Thoracic aorta (tissue), 2 donors: ENCODE measurements around the gene PYDC2. TPM values are rescaled to one million over a fixed set of nuclear protein-coding genes. Genes with fewer than 3 reads are reported as not detected.
"Not testable (repeated sequence)": the region's sequence is repeated elsewhere in the genome, so short reads cannot be mapped to it uniquely, and the experiment has no call there.

Source experiments
- ATAC-seq: fragments of 150-250 bp; one replicate; pipeline ENCODE4 v1.8.0; 2017; ENCODE audit warnings: low read depth; ENCODE audit not compliant: insufficient number of reproducible peaks, low FRiP score
- DNase-seq: peaks from one replicate; pipeline ENCODE4 v3.0.0-alpha.2; 2020; ENCODE audit warnings: low spot score
- H3K27ac ChIP-seq, 2 donors: fragments of 200-600 bp; sonication (generic); 1 replicate in 1 of 2; 2 replicates in 1 of 2; pipeline ENCODE4 v1.5.1; 2016; ENCODE audit warnings: mild to moderate bottlenecking in 2 of 2, moderate library complexity in 2 of 2
- H3K27me3 ChIP-seq: fragments of 200-600 bp; sonication (generic); replicated peaks from 2 replicates; pipeline ENCODE4 v1.6.0; 2016; ENCODE audit warnings: mild to moderate bottlenecking; ENCODE audit not compliant: insufficient read depth
- H3K36me3 ChIP-seq: fragments of 200-600 bp; sonication (generic); one replicate; pipeline ENCODE4 v1.5.1; 2016
- H3K4me1 ChIP-seq, 2 donors: fragments of 200-600 bp; sonication (generic); 1 replicate in 1 of 2; 2 replicates in 1 of 2; pipeline versions ENCODE4 v1.5.1 to v1.6.0; 2016; ENCODE audit warnings: low read depth in 2 of 2, mild to moderate bottlenecking in 1 of 2; ENCODE audit not compliant: control insufficient read depth in 1 of 2
- H3K4me3 ChIP-seq: fragments of 200-600 bp; sonication (generic); 2 replicates; pipeline ENCODE4 v1.5.1; 2016; ENCODE audit warnings: mild to moderate bottlenecking
- H3K9me3 ChIP-seq: fragments of 200-600 bp; sonication (generic); 2 replicates; pipeline ENCODE4 v1.5.1; 2016
- CTCF ChIP-seq: fragments of 200-600 bp; sonication (generic); IDR thresholded peaks from one replicate; pipeline ENCODE4 v1.5.1; 2019; ENCODE audit warnings: antibody characterized with exemption
- total RNA-seq, 2 donors: library from RNA; depleted of rRNA; stranded (reverse); fragments of >200 nt; gene quantifications; one replicate each; pipeline versions ENCODE4 v1.1.0 to v1.2.3, GENCODE V29; 2016

PYDC2 gene
- total RNA-seq, 2 donors from 2014 or later: not detected

GRCh38 chr3:191473661-191474198 lies 12.8 kb downstream of the PYDC2 start:
- Histone ChIP-seq H3K27ac (no peak overlapping the region), H3K36me3 (no peaks in the 10 kb centered on the region), H3K4me1 (no peaks in the 10 kb centered on the region), H3K27me3 (no peaks in the 10 kb centered on the region), H3K9me3 (no peaks in the 10 kb centered on the region), H3K4me3 (no peak overlapping the region)
- ATAC-seq (no peak), DNase-seq (no peak)
- no peak for TF ChIP-seq CTCF

GRCh38 chr3:191476066-191476772 lies 15.3 kb downstream of the PYDC2 start:
- no peak overlapping the region for H3K27ac ChIP-seq
- TF ChIP-seq CTCF: no peak
- ATAC-seq: no peak

GRCh38 chr3:191483994-191484393 lies 23.0 kb downstream of the PYDC2 start:
- DNase-seq, H3K9me3 ChIP-seq, H3K4me3 ChIP-seq, H3K4me1 ChIP-seq, ATAC-seq, H3K27me3 ChIP-seq, H3K27ac ChIP-seq, H3K36me3 ChIP-seq: not testable (repeated sequence)

More at GRCh38 chr3:191476066-191476772, 15.3 kb downstream of the PYDC2 start:
- Histone ChIP-seq H3K27me3 (no peaks in the 10 kb centered on the region), H3K36me3 (no peaks in the 10 kb centered on the region), H3K4me3 (no peak overlapping the region), H3K4me1 (no peaks in the 10 kb centered on the region), H3K9me3 (no peaks in the 10 kb centered on the region)
- DNase-seq: no peak

- Histone ChIP-seq H3K4me3 (no peak overlapping the region), H3K36me3 (no peaks in the 10 kb centered on the region), H3K4me1 (no peaks in the 10 kb centered on the region), H3K27ac (no peak overlapping the region), H3K9me3 (no peaks in the 10 kb centered on the region), H3K27me3 (no peaks in the 10 kb centered on the region)
- no peak for TF ChIP-seq CTCF
- ATAC-seq: no peak
- DNase-seq: no peak
Measured at GRCh38 chr3:191484461-191484860, 23.5 kb downstream of the PYDC2 start.

GRCh38 chr3:191492601-191493000 lies 31.6 kb downstream of the PYDC2 start:
- Histone ChIP-seq H3K4me3 (no peak overlapping the region), H3K36me3 (no peaks in the 10 kb centered on the region), H3K27me3 (no peaks in the 10 kb centered on the region), H3K27ac (no peak overlapping the region), H3K4me1 (no peaks in the 10 kb centered on the region), H3K9me3 (no peaks in the 10 kb centered on the region)
- no peak for TF ChIP-seq CTCF
- DNase-seq: no peak
- no peak for ATAC-seq
